GM19463 (cell line): ENCODE data around the gene AJM1.
A peak's percentile ranks its signal among the peaks of the same experiment; 100 is the strongest.
"Not testable (repeated sequence)": the region's sequence is repeated elsewhere in the genome, so short reads cannot be mapped to it uniquely, and the experiment has no call there.

Experiments used
- ATAC-seq: cut with Tn5 transposase; IDR thresholded peaks from one replicate; pipeline ENCODE4 v1.9.1; 2021; ENCODE audit warnings: mild to moderate bottlenecking, moderate library complexity; ENCODE audit not compliant: unreplicated experiment

AJM1 gene

GRCh38 chr9:136843159-136843800 is 1.0 kb downstream of the AJM1 start:
- not testable (repeated sequence) for ATAC-seq

GRCh38 chr9:136843801-136844740 is 1.8 kb downstream of the AJM1 start:
- not testable (repeated sequence) for ATAC-seq

DNA sequence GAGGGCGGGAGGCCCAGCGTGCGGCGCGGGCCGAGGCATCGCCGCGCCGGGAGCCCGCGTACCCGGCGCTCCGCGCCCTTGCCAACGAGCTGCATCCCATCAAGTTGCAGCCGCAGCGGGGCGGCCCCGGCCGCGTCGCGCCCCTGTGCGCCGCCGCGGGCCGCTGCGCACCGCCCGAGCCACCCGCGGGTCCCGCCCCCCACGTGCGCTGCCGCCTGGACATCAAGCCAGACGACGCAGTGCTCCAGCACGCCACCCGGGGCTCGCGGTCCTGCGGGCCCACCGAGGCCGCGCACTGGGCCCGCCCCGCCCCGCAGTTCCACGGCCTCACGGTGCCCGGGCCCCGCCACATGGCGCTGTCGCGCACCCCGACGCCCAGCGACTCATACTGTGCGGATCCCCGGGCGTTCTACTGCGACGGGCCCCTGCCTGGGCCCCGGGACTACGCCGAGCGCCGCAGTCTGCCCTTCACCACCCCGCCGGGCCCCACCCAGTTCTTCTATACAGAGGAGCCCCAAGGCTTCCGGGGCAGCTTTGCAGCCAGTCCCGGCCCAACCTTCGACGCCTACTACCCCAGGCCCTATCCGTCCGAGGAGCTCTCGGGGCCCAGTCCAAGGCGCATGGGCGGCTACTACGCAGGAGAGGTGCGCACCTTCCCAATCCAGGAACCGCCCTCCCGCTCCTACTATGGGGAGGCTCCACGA is 2.6 kb downstream of the AJM1 start:
- ATAC-seq, result no peak

DNA sequence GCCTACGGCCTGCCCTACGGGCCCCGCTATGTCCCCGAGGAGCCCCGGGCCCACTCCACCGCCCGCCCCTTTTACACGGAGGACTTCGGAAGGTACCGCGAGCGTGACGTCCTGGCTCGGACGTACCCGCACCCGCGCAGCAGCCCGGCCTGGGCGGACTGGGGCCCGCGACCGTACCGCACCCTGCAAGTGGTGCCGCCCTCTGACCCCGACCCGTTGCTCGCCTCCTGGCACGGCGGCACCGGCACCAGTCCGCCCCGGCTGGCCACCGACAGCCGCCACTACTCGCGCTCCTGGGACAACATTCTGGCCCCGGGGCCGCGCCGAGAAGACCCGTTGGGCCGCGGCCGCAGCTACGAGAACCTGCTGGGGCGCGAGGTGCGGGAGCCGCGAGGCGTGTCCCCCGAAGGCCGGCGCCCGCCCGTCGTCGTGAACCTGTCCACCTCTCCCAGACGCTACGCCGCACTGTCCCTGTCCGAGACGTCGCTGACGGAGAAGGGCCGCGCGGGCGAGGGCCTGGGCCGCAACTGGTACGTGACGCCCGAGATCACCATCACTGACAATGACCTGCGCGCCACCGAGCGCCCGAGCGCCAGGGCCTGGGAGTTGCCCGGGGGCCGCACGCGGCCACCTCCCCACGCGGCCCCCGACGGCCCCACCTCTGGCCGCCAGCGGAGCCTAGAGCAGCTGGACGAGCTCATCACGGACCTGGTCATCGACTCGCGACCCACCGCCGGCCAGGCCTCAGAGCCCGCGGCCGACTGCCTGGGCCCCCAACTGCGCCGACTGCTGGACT is 3.4 kb downstream of the AJM1 start:
- ATAC-seq, result no peak

DNA sequence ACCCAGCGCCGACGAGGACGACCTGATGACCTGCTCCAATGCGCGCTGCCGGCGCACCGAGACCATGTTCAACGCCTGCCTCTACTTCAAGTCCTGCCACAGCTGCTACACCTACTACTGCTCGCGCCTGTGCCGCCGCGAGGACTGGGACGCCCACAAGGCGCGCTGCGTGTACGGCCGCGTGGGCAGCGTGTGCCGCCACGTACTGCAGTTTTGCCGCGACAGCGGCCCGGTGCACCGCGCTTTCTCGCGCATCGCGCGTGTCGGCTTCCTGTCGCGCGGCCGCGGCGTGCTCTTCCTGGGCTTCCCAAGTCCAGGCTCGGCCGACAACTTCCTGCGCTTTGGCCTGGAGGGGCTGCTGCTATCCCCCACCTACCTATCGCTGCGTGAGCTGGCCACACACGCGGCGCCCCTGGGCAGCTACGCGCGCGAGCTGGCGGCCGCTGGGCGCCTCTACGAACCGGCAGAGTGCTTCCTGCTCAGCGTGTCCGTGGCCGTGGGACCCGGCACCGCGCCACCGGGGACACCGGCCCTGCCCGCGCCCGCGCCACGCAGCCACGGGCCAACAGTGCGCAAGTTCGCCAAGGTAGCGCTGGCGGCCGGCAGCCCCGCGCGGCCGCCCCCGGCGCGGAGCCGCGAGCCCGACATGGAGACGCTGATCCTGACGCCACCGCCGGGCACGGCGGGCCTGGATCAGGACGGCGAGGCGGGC is 4.3 kb downstream of the AJM1 start:
- ATAC-seq, result no peak

GRCh38 chr9:136847088-136847825 is 5.0 kb downstream of the AJM1 start:
- ATAC-seq, result no peak

GRCh38 chr9:136847826-136848392 is 5.6 kb downstream of the AJM1 start:
- no peak for ATAC-seq

- peak; percentile 8 for ATAC-seq
These were observed 6.2 kb downstream of the AJM1 start for GRCh38 chr9:136848393-136849037.

DNA sequence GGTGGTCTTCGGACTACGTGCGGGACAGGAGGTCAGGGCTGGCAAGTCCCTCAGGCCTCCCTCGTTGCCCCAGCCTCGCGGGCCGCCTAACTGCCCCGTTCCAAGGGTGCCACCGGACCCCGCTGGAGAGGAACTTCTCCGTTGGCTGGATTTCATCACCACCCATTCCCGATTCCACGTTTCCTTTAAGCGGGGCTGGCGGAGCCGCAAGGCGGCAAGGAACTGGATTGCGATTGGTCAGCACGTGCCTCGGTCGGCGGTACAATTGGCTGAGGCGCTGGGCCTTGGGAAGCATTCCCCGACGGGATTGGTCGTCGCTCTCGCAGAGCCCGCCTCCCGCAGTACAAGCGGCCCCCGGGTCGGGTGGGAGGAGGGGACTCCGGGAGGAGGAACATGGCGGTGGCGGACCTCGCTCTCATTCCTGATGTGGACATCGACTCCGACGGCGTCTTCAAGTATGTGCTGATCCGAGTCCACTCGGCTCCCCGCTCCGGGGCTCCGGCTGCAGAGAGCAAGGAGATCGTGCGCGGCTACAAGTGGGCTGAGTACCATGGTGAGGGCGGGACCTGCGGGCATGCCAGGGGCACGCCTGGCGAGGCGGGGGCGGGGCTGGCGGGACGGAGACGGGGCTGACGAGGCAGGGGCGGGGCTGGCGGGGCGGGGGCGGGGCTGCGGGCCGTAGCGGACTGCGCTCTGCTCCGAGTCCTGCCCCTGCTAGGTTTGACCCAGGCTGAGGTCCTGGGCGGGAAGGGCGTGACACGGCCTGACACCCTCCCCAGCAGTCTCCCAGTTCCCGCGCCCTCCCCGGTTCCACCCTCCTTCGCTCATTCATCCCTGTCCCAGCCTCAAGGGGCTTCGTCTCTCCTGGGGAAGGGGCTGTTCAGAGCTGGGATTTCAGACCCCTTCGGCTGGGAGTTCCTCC is 7.0 kb downstream of the AJM1 start, which contains the start of gene PHPT1:
Gene PHPT1, plus strand, starts transcription at position 372 of the 922 bp plus-strand sequence. Its CDS starts 22 bp downstream, at position 394.
- peak; percentile 77 for ATAC-seq

- ATAC-seq, result no peak
These were observed 7.9 kb downstream of the AJM1 start for GRCh38 chr9:136849960-136850865.

GRCh38 chr9:136850866-136851775 is 8.8 kb downstream of the AJM1 start:
- no peak for ATAC-seq

GRCh38 chr9:136851941-136852663 is 9.8 kb downstream of the AJM1 start, which contains the start of gene MAMDC4:
MAMDC4 (plus strand) TSS chr9:136852346; CDS start chr9:136852417, 71 bp downstream.
- ATAC-seq, result no peak

DNA sequence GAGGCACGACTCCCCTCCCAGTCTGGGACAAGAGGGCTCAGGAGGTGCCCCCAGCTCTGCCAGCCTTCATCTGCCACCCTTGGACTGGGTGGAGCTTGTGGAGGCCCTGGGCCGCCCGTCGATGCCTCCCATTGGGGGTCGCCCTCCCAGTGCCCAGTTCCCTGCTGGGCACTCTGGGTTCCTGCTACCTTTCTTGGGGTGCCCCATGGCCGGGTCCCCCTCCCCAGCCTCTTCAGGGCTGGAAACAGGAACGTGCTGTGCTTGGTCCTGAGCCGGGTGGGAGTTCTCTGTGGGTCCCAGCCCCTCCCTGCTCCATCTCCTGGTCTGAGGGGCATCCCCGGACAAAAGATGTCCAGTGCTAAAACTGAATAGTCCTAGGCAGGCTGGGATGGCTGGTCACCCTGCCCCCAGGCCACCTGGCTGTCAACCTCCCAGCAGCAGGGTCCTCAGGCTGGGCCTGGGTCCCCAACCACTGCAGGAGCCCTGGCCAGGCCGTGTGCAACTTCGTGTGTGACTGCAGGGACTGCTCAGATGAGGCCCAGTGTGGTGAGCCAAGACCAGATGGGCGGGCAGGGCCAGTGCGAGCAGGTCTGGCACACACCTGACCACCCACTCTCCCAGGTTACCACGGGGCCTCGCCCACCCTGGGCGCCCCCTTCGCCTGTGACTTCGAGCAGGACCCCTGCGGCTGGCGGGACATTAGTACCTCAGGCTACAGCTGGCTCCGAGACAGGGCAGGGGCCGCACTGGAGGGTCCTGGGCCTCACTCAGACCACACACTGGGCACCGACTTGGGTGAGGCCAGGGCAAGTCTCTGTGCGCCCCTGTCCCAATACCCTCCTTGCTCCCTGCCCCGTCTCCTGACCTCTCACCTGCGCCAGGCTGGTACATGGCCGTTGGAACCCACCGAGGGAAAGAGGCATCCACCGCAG is 10.7 kb downstream of the AJM1 start:
- no peak for ATAC-seq
